GM12872 (cell line): Measurements from ENCODE around the gene LEMD1.

Experiments used
- CTCF ChIP-seq: IDR thresholded peaks from 3 replicates; pipeline ENCODE4 v1.5.1; 2011; ENCODE audit warnings: low read depth, mild to moderate bottlenecking, low read length, moderate library complexity; ENCODE audit not compliant: insufficient read depth

The LEMD1 gene

GRCh38 chr1:205359771-205360565 lies 61.9 kb downstream of the LEMD1 start:
- TF ChIP-seq CTCF: no peak

- no peak for TF ChIP-seq CTCF
Observed at GRCh38 chr1:205358579-205358978, 63.3 kb downstream of the LEMD1 start.

DNA sequence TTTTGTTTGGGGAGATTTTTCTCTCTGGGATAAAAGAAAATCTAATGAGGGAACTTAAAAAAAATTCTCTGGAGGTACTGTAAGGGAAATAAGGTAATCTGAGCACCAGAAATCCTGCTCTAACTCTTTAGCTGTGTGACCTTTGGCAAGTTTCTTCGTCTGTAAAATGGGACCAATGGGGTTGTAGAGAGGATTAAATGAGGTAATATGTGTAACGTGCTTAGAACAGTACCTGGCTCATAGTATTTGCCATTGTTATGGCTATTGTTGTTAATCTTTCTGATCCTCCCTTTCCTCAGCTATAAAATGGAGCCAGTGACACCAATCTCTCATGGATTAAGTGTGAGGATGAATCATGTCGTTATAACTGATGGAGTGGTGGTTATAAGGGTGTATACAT lies 64.3 kb downstream of the LEMD1 start:
- no peak for TF ChIP-seq CTCF

DNA sequence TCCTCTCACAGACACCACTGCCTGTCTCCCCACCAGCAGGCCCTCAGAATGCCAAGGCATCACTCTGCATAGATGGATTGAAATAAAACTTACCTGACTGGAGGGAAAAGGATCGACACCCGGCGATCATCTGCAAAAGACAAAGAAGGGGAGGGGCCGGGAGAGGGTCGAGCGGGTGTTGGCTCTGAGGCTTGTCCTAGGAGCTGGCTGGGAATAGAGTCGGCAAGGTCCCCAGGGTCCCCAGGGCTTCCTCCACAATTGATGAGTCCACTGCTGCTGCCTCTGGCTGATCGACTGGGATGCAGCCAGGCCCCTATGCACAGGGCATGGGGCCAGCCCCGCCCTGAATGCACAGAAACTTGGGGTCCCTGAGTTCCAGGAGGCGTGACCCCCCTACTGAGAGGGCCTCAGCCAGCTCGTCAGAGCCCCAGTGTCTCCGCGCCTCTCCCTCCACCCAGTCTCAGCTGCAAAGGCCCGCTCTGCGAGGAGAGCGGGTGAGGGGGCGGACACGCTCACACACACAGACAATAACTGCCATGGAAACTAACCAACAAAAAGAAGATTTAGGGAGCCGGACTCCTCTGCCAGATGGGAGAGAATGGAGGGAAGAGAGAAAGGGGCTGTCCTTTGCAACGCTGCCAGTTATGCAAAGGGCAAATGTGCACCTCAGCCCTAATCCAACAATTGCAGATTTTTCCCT lies 65.3 kb downstream of the LEMD1 start, which contains the start of gene KLHDC8A:
KLHDC8A (minus strand) TSS at position 483 of the 700 bp plus-strand sequence. CDS start 13,318 bp downstream, outside the sequence.
- TF ChIP-seq CTCF: no peak

- no peak for TF ChIP-seq CTCF
Observed at GRCh38 chr1:205355075-205355453, 66.8 kb downstream of the LEMD1 start.

DNA sequence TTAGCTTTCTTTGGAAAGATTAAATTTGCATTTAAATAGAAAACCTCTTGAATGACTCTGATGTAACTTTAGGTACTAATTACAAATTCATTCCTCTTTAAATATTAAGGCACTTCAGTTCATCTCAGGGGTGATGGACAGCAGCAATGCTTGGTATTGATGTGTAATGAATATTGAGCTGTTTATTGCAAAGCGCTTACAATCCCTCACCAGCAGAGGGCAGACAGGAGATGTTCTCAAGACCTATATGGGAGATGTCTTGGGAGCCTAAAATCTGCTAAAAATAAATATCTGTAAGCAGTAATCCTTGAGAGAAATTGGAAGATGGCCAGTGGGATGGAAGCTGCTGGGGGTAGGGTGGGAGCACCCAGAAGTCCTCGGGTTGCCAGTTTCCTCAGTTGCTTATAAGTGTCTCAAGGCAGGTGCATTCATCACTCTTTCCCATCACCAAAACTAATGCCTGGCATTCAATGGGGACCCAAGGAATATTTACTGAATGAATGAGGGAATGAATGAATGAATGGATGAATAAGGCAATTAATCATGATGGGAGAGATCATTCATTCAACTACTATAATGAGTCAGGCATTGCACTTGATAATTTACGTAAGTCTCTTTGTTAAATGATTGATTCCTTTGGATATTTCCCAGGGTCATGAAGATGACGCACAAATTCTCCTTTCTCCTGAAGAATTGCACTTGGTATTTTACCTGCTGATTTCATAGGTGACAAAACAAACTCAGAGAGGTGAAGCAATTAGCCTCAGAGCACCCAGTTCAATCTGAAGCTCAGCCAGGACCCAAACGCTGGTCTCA lies 67.4 kb downstream of the LEMD1 start:
- peak; percentile 82 for TF ChIP-seq CTCF

- TF ChIP-seq CTCF: no peak
Observed at GRCh38 chr1:205353612-205354011, 68.2 kb downstream of the LEMD1 start.
